CD4-positive, alpha-beta memory T cell (primary cell): ENCODE measurements around the gene SMAD6. TPM values are rescaled to one million over a fixed set of nuclear protein-coding genes. Genes with fewer than 3 reads are reported as not detected.

Experiments
- CTCF ChIA-PET: fragments of 350-600 bp; sonication (Branson Sonifier 250); formaldehyde crosslinking; loops from one replicate; lab custom pipeline; 2021; ENCODE audit warnings: inconsistent platforms; ENCODE audit not compliant: partially characterized antibody; lab: Charles Lee
- POLR2A ChIA-PET: fragments of 350-600 bp; sonication (Branson Sonifier 250); formaldehyde crosslinking; loops from one replicate; lab custom pipeline; 2021; ENCODE audit not compliant: partially characterized antibody; lab: Charles Lee
- DNase-seq, 5 donors: peaks; one replicate each; pipeline versions ENCODE4 v3.0.0 to v3.0.0-alpha.2; 2020 to 2022; ENCODE audit warnings: mixed read lengths in 1 of 5
- H3K27ac ChIP-seq: one replicate; pipeline ENCODE4 v1.7.0; 2013; ENCODE audit warnings: low read depth, low read length
- H3K27me3 ChIP-seq: 2 replicates; pipeline ENCODE4 v1.7.0; 2013; ENCODE audit warnings: mild to moderate bottlenecking, low read length, moderate library complexity; ENCODE audit not compliant: insufficient read depth
- H3K36me3 ChIP-seq: 2 replicates; pipeline ENCODE4 v1.7.0; 2013; ENCODE audit warnings: mild to moderate bottlenecking, low read length, moderate library complexity; ENCODE audit not compliant: insufficient read depth
- H3K4me1 ChIP-seq: 2 replicates; pipeline ENCODE4 v1.7.0; 2013; ENCODE audit warnings: mild to moderate bottlenecking, low read length, moderate library complexity; ENCODE audit not compliant: insufficient read depth
- H3K4me3 ChIP-seq, 2 donors: one replicate each; pipeline ENCODE4 v1.7.0; 2013; ENCODE audit warnings: low read length in 2 of 2, mild to moderate bottlenecking in 1 of 2
- H3K9me3 ChIP-seq, 2 donors: one replicate each; pipeline ENCODE4 v1.7.0; 2013; ENCODE audit warnings: low read length in 2 of 2, control low read depth in 1 of 2; ENCODE audit not compliant: control insufficient read depth in 1 of 2
- H3K27ac Mint-ChIP-seq, 7 donors: one replicate each; pipeline ENCODE4 v1.8.0; 2020 to 2021; ENCODE audit warnings: mixed read lengths in 7 of 7, mild to moderate bottlenecking in 6 of 7, inconsistent platforms in 3 of 7, moderate library complexity in 3 of 7
- H3K27me3 Mint-ChIP-seq, 2 donors: one replicate each; pipeline ENCODE4 v1.8.0; 2020 to 2021; ENCODE audit warnings: mixed read lengths in 2 of 2
- H3K36me3 Mint-ChIP-seq, 2 donors: one replicate each; pipeline ENCODE4 v1.8.0; 2020 to 2021; ENCODE audit warnings: mixed read lengths in 2 of 2, inconsistent platforms in 1 of 2, mild to moderate bottlenecking in 1 of 2
- H3K4me1 Mint-ChIP-seq, 4 donors: one replicate each; pipeline ENCODE4 v1.8.0; 2020 to 2021; ENCODE audit warnings: mixed read lengths in 4 of 4, mild to moderate bottlenecking in 1 of 4
- H3K4me3 Mint-ChIP-seq, 8 donors: one replicate each; pipeline ENCODE4 v1.8.0; 2020 to 2021; ENCODE audit warnings: mixed read lengths in 8 of 8, mild to moderate bottlenecking in 7 of 8, moderate library complexity in 6 of 8, inconsistent platforms in 3 of 8
- H3K9me3 Mint-ChIP-seq, 8 donors: one replicate each; pipeline ENCODE4 v1.8.0; 2020 to 2021; ENCODE audit warnings: mixed read lengths in 8 of 8, mild to moderate bottlenecking in 5 of 8, inconsistent platforms in 3 of 8, moderate library complexity in 1 of 8
- intact Hi-C: fragments of 100-400 bp; cut with micrococcal nuclease; formaldehyde crosslinking; loops from one replicate; pipeline ENCODE4 v1.15.1; 2023
- polyA plus RNA-seq, 2 donors: library from polyadenylated mRNA; unstranded; fragments of 300-500 nt; fragmentation: Illumina TruSeq; gene quantifications; one replicate each; pipeline ENCODE4 v1.2.3, GENCODE V29; 2021
- total RNA-seq, 2 experiments: library from RNA; stranded (reverse); gene quantifications; one replicate each; pipeline ENCODE4 v1.2.3, GENCODE V29; 2021

SMAD6 gene
- total and polyA plus RNA-seq, 4 experiments from 2014 or later = 0.09 to 0.11 TPM; not detected in 2

DNA sequence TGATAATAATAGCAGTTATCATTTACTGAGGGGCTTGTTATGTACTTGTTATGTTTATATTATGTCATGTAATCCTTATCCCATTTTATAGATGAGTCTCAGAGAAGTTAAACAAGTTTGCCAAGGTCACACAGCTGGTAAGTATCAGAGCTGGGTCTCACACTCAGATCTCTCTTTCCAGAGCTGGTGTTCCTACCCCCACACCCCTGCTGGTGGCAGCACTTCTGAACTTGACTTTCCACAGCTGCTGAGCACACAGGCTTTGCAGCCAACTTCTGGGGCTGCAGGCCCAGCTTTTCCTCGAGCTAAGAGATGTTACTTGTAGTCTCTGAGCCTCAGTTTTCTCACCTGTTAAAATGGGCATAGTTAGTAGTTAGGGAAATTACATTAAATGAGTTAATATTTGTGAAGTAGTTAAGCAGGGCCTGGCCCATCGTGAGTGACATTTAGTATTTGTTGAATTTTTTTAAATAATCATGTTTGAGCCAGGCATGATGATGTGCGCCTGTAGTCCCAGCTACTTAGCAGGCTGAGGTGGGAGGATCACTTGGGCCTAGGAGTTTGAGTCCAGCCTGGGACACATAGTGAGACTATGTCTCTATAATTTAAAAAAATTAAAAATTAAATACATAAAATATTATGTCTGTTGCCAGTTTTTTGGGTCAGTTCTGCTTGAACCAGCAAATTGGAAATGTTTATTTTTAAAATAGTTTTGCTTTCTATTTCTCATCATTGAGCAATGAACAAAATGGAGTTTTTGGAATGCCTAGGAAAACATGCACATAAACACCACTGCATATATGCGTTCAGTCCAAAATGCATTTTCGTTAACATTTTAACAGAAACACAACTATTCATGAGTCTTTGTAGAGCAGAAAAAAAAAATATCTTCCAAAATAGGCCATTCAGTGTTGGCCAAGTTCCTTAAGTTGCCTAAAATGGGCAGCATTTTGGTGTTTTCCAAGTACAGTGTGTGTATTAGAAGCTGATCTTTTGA is 87.3 kb downstream of the SMAD6 start:
- POLR2A ChIA-PET = no interaction called here
- CTCF ChIA-PET = no interaction called here
- DNase-seq = no peak
- no peaks in the 10 kb centered on the region for H3K4me1 Mint-ChIP-seq
- H3K36me3 ChIP-seq = no peaks in the 10 kb centered on the region
- H3K27me3 Mint-ChIP-seq = peaks cover 1 to 2% of the 10 kb centered on the region in 2 donors
- H3K4me3 Mint-ChIP-seq = no peak overlapping the region
- H3K4me3 ChIP-seq = no peak overlapping the region
- H3K27ac ChIP-seq = no peak overlapping the region
- intact Hi-C loops = no loop called here
- no peaks in the 10 kb centered on the region for H3K4me1 ChIP-seq
- H3K9me3 ChIP-seq = no peaks in the 10 kb centered on the region
- H3K27me3 ChIP-seq = no peaks in the 10 kb centered on the region
- peaks cover 0 to 5% (median 0%) of the 10 kb centered on the region in 8 donors for H3K9me3 Mint-ChIP-seq
- no peaks in the 10 kb centered on the region for H3K36me3 Mint-ChIP-seq
- peak overlapping the region in 1 of 7 donors; percentile 14 for H3K27ac Mint-ChIP-seq

DNA sequence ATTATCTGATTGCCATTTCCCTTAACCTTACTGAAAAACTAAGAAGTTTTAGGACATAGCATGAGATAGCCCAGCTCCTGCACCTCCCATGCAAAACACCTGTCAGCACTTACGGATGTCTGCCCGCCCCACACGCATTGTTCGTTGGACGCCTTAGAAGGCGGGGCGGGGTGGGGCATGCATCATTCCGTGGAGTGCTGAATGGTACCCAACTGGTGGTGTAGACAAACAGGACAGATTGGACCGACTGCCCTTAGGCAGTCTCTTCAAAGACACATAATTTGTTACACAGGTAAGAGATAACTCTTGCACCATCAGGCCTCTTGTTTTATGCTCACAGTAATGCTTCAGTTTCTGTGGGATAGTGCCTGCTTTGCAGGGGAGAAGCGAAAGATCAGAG is 93.8 kb downstream of the SMAD6 start:
- Mint-ChIP-seq H3K27me3 (peaks cover 6 to 9% of the 10 kb centered on the region in 2 donors), H3K4me1 (no peaks in the 10 kb centered on the region), H3K27ac (no peak overlapping the region), H3K9me3 (peaks cover 0 to 7% (median 0%) of the 10 kb centered on the region in 8 donors), H3K4me3 (no peak overlapping the region), H3K36me3 (no peaks in the 10 kb centered on the region)
- H3K36me3 ChIP-seq = no peaks in the 10 kb centered on the region
- H3K27me3 ChIP-seq = no peaks in the 10 kb centered on the region
- no peaks in the 10 kb centered on the region for H3K4me1 ChIP-seq
- DNase-seq = no peak
- no peak overlapping the region for H3K27ac ChIP-seq
- intact Hi-C loops = no loop called here
- ChIA-PET CTCF (interaction anchor here (1.3 kb wide), 1 partner anchor 12 kb away, joined by 4 read pairs; no protein-coding TSS in a partner anchor), POLR2A (no interaction called here)
- no peaks in the 10 kb centered on the region for H3K9me3 ChIP-seq
- no peak overlapping the region for H3K4me3 ChIP-seq

DNA sequence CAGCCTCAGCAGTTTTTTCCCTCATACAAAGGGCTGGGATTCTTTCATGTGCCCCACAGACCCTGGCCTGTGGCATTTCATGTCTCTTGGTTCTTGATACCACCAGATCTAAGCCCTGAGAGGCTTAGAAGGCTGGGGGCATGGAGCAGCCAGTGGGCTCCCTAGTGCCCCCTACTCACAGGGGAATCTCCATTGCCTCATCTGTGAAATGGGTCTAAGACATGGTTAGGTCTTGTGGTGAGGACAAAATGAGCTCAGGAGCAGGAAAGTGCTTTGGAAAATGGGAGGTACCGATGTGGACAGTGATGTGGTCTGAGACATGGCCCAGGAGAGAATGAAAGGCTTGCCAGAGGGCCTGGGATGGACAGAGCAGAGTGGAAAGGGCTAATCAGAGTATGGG is 94.3 kb downstream of the SMAD6 start:
- no peak for DNase-seq
- H3K4me1 ChIP-seq = no peaks in the 10 kb centered on the region
- Mint-ChIP-seq H3K27me3 (peaks cover 8 to 9% of the 10 kb centered on the region in 2 donors), H3K4me1 (no peaks in the 10 kb centered on the region), H3K36me3 (no peaks in the 10 kb centered on the region), H3K27ac (no peak overlapping the region), H3K9me3 (peaks cover 0 to 7% (median 0%) of the 10 kb centered on the region in 8 donors), H3K4me3 (no peak overlapping the region)
- CTCF ChIA-PET = interaction anchor here (1.3 kb wide), 1 partner anchor 11 kb away, joined by 4 read pairs; no protein-coding TSS in a partner anchor
- POLR2A ChIA-PET = no interaction called here
- intact Hi-C loops = no loop called here
- H3K36me3 ChIP-seq = no peaks in the 10 kb centered on the region
- H3K27me3 ChIP-seq = no peaks in the 10 kb centered on the region
- H3K27ac ChIP-seq = no peak overlapping the region
- no peak overlapping the region for H3K4me3 ChIP-seq
- H3K9me3 ChIP-seq = no peaks in the 10 kb centered on the region

DNA sequence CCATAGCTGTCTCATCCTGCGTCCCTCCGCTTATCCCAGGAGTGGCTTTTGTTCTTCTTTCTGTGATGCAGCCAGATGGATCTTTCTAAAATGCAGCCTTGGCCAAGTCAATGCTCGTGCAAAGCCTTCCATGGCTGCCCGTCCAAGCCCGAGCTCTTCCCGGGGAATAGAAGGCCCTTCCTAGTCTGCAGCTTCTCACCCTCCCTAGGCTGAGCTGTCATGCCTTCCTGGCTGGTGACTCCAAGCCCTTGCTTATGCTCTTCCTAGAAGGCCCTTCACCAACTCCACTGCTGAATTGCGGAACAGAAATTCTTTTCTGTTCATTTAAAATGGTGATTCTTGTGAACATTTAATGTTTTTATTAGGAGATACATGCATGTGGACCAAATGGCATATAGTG is 95.9 kb downstream of the SMAD6 start:
- CTCF ChIA-PET = no interaction called here
- no peak overlapping the region for H3K27ac Mint-ChIP-seq
- H3K27me3 ChIP-seq = no peaks in the 10 kb centered on the region
- peaks cover 10 to 12% of the 10 kb centered on the region in 2 donors for H3K27me3 Mint-ChIP-seq
- no peaks in the 10 kb centered on the region for H3K9me3 ChIP-seq
- intact Hi-C loops = no loop called here
- no peak for DNase-seq
- H3K4me1 Mint-ChIP-seq = no peaks in the 10 kb centered on the region
- H3K9me3 Mint-ChIP-seq = peaks cover 0 to 2% (median 0%) of the 10 kb centered on the region in 8 donors
- POLR2A ChIA-PET = no interaction called here
- no peak overlapping the region for H3K4me3 ChIP-seq
- no peak overlapping the region for H3K4me3 Mint-ChIP-seq
- H3K27ac ChIP-seq = no peak overlapping the region
- H3K36me3 ChIP-seq = no peaks in the 10 kb centered on the region
- H3K36me3 Mint-ChIP-seq = no peaks in the 10 kb centered on the region
- H3K4me1 ChIP-seq = no peaks in the 10 kb centered on the region

DNA sequence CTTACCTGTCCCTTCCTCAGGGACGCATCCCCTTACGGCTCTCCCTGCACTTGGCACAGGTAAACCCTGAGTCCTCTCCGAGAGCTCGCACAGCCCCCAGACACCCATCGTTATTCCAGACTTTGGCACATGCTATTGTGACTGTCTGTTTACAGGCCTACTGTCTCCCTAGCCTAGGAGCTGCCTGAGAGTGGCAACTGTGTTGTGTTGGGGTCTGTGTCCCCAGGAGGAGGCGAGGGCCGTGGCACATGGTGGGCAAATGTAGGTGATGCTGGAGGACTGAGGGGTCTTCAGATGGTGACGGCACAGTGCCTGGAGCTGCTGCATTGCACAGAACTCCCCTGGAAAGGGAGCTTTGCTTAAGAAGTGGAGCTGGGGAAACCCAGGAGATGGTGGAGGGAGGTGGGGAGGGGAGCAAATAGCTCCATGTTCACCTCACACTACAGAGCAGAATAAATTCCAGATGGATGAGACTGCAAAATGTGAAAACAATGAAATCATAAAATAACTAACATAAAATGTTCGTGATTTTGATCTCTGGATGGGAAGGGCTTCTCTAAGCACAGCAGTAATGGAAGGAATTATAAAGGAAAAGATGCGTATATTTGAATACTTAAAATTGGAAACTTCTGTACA is 96.5 kb downstream of the SMAD6 start:
- H3K27me3 Mint-ChIP-seq = peaks cover 10 to 12% of the 10 kb centered on the region in 2 donors

DNA sequence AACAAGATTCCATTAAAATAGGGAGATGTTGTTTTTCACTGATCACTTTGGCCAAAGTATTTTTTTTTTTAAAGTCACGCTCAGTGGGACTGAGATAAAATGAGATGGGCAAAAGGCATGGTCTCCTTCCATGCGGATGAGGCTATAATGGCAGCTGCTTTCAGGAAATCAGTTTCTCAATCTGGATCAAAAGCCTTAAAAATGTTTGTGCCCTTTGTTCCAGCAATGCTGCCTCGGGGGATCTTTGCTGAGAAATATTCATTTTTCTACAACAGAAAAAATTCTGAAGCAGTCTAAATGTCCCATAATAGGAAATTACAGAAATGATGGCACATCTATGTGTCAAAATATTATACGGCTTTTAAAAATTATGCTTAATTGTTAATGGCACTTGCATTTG is 97.2 kb downstream of the SMAD6 start:
- H3K36me3 Mint-ChIP-seq = no peaks in the 10 kb centered on the region
- Histone ChIP-seq H3K27ac (no peak overlapping the region), H3K4me1 (no peaks in the 10 kb centered on the region), H3K27me3 (no peaks in the 10 kb centered on the region), H3K9me3 (no peaks in the 10 kb centered on the region), H3K36me3 (no peaks in the 10 kb centered on the region), H3K4me3 (no peak overlapping the region)
- no peak overlapping the region for H3K4me3 Mint-ChIP-seq
- no peaks in the 10 kb centered on the region for H3K4me1 Mint-ChIP-seq
- DNase-seq = no peak
- intact Hi-C loops = no loop called here
- H3K9me3 Mint-ChIP-seq = peaks cover 0 to 2% (median 0%) of the 10 kb centered on the region in 8 donors
- H3K27me3 Mint-ChIP-seq = peaks cover 10 to 12% of the 10 kb centered on the region in 2 donors
- ChIA-PET CTCF (no interaction called here), POLR2A (no interaction called here)
- no peak overlapping the region for H3K27ac Mint-ChIP-seq

More for the DNA sequence above, 96.5 kb downstream of the SMAD6 start:
- Histone ChIP-seq H3K4me1 (no peaks in the 10 kb centered on the region), H3K36me3 (no peaks in the 10 kb centered on the region), H3K27me3 (no peaks in the 10 kb centered on the region), H3K27ac (no peak overlapping the region), H3K9me3 (no peaks in the 10 kb centered on the region), H3K4me3 (no peak overlapping the region)
- no peaks in the 10 kb centered on the region for H3K36me3 Mint-ChIP-seq
- ChIA-PET POLR2A (no interaction called here), CTCF (no interaction called here)
- no peak overlapping the region for H3K4me3 Mint-ChIP-seq
- H3K9me3 Mint-ChIP-seq = peaks cover 0 to 2% (median 0%) of the 10 kb centered on the region in 8 donors
- no peaks in the 10 kb centered on the region for H3K4me1 Mint-ChIP-seq
- intact Hi-C loops = no loop called here
- no peak overlapping the region for H3K27ac Mint-ChIP-seq
- no peak for DNase-seq

DNA sequence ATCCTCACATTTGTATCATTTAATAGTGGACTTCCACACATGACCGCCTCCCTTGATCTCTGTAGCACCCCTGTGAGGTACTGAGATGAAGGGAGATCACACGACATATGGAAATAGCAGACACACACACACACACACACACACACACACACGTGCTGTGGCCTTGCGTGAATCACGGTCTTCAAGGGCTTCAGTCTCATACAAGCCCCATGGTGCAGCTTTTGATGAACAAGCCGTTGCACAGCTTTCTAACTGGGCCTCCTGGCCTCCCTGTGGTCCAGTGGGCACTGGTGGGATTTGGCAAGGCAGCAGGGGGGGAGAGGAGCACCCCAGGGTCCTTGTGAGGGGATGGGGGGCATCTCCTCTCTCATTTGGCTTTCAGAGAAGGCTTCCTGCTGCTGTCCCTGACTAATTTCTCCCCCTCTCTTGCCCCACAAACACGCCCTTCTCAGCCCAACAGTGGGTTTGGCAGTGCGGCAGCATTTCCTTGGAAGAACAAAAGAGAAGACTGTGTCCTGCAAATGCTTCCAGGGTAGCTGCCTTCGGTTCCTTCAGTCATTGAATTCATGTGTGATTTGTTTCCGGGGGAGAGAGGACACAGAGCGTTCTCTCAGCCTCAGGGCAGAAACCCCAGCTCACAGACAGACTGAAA is 98.7 kb downstream of the SMAD6 start:
- H3K27ac ChIP-seq = no peak overlapping the region
- Mint-ChIP-seq H3K4me1 (no peaks in the 10 kb centered on the region), H3K27ac (no peak overlapping the region), H3K36me3 (no peaks in the 10 kb centered on the region), H3K27me3 (peaks cover 7 to 14% of the 10 kb centered on the region in 2 donors), H3K4me3 (no peak overlapping the region), H3K9me3 (peaks cover 0 to 2% (median 0%) of the 10 kb centered on the region in 8 donors)
- no peak overlapping the region for H3K4me3 ChIP-seq
- intact Hi-C loops = no loop called here
- POLR2A ChIA-PET = no interaction called here
- H3K9me3 ChIP-seq = no peaks in the 10 kb centered on the region
- no peaks in the 10 kb centered on the region for H3K36me3 ChIP-seq
- no peaks in the 10 kb centered on the region for H3K27me3 ChIP-seq
- CTCF ChIA-PET = no interaction called here
- no peak for DNase-seq
- no peaks in the 10 kb centered on the region for H3K4me1 ChIP-seq
